ENCODE measurements around the gene ABCG1.
"Not testable (repeated sequence)": the region's sequence is repeated elsewhere in the genome, so short reads cannot be mapped to it uniquely, and the experiment has no call there.

The ABCG1 gene

DNA sequence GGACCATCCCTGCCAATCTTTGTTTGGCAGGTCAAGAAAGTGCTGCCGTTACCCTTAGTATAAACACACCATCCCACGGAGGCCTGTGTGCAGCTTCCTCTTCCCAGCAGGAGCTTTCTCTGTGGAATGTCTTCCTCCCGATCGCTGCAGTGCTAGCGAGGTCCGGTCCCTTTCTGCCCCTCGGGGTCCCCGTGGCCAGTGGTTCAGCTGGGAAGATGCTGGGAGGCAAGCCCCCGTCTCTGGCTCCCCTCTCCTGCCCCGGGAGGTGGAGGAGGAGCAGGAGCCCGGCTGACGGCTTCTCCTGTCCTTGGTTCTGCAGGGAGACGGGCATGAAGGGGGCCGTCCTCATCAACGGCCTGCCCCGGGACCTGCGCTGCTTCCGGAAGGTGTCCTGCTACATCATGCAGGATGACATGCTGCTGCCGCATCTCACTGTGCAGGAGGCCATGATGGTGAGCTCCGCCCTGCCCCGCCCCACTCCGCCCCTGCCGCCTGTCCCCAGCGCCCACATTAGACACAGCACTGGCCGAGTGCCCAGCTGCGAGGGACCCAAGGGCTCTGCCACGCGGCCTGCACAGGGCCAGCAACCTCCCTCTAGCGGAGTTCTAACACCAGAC is 54.2 kb downstream of the ABCG1 start:
- DNase-seq: no peak

DNA sequence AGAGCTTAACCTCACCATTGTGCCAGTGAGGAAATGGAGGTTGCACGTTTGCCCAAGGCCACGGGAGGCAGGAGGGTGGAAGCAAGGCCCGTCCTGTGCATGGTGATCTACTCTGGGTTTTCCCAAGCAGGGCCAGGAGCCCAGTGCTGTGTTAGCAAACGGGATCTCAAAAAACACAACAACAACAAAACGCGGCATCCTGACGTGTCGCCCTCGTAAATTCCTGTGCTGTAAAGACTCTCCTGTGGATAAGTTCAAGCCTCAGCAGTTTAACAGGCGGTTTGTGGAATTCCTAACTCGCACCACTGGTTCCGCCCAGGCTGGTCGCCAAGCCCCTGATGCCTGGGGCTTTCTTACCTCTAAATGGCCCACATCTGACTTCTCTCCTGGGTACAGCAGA is 57.1 kb downstream of the ABCG1 start:
- DNase-seq: no peak

DNA sequence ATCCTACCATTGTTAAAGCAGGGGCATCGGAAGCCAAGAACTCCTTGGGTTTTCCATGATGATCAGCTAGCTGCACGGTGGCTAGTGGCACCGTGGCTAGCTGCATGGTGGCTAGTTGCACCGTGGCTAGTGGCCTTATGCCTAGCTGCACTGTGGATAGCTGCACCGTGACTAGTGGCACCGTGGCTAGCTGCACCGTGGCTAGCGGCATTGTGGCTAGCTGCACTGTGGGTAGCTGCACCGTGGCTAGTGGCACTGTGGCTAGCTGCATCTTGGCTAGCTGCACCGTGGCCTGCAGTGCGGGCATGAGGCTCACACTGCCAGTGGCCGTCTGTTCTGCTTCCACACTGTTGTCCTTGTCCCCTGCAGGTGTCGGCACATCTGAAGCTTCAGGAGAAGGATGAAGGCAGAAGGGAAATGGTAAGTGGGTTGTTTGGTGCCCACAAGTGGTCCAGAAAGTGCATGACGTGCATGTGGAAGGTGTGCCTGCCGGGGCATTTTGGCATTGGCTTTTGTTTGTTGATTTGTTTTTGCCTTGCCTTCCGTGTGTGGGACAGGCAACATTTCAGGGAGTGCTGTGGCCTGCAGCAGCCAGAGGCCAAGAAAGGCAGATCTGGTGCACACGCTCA is 57.7 kb downstream of the ABCG1 start:
- DNase-seq: no peak

DNA sequence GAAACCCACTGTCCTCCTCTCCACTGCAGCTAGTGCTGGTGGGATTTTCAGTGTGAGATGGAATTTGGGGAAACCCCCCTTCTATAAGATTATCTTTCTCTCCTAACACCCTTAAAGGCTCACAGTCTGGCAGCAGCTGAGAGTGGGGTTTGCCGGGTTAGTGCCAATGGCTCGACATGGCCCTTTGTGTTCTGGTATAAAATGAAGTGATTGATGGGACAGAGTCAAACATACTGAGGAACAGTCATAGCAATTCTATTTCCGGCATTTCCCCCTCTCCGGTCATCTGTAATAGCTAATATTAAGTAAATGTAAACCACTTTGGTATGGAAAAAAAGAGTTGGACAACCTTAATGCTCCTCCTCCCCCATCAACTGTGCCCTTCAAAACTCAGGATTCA is 58.7 kb downstream of the ABCG1 start:
- DNase-seq: no peak

DNA sequence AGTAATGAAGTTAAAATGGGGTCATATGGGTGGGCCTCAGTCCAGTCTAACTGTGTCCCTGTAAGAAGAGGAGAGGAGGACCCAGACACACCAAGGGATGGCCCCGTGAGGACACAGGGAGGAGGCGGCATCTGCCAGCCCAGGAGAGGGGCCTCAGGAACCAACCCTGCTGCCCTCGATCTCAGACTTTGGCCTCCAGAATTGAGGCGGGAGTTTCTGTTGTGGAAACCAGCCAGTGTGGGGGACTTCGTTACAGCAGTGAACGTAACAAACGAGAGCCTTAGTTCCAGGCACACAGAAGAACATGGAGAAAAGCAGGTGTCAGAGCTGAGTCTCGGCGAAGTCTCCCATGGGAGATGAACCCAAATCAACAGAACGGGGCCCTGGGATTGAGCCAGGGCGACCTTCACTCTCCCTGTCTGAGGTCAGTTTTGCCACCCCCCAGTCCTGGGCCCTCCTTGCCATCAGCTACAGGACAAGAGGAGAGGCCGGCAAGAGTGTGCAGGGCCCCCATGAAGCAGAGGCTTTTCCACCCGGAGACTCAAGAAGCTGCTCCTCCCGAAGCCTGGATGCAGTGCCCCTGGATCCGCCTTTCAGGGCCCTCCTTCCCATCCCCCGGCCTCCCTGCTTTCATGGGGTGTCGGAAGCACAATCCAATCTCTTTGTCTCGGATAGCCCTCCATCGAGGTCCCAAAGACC is 59.7 kb downstream of the ABCG1 start:
- no peak for DNase-seq

DNA sequence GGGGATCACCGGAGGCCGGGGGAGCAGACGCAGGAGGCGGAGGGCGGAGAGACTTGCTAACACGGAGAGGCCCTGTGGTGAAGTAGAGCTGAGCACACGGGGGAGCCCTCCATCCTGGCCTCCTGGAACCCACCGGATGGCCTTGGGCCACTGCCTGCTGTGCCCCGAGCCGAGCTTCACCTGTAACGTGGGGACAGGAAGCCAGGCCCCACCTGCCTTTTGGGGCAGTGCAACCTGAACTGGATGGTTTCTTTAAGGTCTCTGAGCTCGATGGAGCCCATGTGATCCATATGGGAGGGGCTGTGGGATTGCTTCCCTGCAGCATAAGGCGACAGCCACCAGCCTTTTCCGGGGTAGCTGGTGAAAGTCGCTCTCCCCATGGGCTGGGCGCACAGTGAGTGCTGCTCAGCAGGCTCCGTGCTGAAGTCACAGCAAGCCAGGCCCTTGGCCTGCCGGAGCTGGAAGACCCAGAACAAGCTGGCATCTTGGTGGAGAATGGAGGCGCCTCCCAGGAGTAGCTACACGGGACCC is 60.5 kb downstream of the ABCG1 start:
- no peak for DNase-seq

DNA sequence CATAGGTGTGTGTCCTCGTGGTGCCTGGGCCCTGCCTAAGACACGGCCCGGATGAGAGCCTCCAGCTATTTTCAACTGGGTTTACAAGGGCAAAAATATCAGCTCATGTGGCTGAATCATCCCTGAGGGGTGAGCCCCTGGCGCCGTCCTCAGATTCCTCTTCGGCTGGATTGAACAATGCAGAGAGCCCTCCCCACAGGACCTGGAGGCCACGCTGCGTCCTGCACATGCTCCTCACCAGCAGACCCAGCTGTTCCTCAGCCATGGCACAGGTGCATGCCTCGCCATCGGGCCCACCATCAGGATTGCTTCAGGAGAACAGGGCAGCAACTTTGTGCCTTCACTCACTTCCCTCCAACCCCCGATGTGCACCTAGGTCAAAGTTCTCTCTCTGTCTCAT is 60.9 kb downstream of the ABCG1 start:
- DNase-seq: no peak

DNA sequence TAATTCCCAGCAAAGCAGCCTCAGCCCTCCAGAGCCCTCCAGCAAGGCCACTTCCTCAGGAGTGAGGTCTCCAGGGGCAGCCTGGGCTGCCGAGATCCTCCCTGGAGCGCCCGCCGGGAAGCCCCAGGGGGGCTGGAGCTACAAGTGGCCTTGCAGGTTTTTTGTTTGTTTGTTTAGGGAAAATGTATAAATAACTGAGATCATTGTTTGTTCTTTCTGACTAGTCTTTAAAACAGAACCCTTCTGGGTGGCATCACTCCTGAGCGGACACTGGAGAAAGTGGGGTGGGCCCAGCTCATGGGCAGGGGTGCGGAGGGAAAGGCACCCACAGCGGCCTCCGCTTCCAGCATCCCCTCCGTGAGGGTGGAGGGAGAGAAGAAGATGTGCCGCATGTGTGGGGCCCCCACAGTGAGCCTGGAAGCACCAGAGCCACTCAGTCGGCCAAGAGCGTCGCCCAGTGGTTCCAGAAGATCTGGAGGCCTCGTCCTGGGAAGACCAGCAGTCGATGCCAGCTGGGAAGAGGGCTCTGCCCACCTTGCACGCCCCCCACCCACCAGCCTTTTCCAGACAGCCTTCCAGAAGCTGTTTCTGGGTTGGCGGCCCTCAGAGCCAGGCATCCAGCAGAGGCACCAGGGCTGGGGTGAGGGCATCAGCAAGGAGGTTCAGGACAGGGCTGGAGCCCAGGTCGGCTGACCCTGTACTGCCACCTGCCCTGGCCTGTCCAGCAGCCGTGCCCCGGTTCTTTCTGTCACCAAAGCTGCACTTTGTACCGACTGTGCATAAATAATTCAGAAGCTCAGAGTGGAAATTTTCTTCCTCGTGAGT is 61.6 kb downstream of the ABCG1 start:
- no peak for DNase-seq

DNA sequence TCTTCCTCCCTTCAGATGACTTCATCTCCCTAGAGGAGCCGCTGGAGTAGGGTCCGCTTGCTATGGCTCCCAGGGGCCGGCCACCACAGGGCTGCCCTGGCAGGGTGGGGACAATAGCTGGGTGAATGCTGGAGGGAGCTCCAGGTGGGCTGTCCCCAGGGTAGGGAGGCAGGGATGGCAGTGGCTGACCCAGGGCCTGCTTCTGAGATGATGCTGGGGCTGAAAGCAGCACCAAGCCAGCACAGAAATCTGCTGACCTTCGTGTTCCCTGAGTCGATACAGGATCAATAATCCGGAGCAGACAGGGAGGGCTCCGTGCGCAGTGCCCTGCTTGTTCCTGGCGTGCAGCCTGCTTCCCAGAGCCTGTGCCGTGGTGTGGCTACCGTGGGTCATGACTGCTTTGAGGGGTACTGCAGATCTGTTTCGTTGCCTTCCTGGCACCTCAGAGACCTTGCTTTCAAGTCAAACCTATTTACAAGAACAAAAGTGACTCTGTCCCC is 62.3 kb downstream of the ABCG1 start:
- DNase-seq: no peak

DNA sequence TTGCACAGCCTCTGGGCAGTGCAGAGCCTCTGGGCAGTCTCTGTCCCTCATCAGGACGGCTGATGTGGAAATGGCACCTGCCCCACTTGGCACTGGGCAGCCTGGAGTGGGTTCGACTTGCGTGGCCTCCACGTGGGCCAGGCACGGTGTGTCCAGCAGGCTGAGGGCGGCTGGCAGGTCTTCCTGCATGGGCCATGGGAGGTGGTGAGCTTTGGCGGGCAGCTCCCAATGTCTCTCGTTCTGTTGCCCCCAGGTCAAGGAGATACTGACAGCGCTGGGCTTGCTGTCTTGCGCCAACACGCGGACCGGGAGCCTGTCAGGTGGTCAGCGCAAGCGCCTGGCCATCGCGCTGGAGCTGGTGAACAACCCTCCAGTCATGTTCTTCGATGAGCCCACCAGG is 63.1 kb downstream of the ABCG1 start:
- no peak for DNase-seq

DNA sequence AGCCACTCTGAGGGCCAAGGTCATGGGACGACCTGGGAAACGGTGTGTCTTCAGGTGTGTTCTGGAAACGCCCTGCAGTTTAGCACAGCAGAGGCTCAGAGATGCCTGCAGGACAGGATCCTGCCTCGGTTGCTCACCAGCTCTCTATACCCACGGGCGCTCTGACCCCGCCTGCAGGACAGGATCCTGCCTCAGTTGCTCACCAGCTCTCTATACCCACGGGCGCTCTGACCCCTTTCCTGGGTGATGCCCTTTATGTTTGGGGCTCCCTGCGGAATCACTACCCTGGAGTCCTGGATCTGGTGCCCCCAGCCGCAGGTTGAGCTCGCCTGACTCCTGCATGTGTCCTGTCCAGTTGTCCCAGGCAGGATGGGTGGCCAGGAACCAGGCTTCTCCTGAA is 63.8 kb downstream of the ABCG1 start:
- no peak for DNase-seq

DNA sequence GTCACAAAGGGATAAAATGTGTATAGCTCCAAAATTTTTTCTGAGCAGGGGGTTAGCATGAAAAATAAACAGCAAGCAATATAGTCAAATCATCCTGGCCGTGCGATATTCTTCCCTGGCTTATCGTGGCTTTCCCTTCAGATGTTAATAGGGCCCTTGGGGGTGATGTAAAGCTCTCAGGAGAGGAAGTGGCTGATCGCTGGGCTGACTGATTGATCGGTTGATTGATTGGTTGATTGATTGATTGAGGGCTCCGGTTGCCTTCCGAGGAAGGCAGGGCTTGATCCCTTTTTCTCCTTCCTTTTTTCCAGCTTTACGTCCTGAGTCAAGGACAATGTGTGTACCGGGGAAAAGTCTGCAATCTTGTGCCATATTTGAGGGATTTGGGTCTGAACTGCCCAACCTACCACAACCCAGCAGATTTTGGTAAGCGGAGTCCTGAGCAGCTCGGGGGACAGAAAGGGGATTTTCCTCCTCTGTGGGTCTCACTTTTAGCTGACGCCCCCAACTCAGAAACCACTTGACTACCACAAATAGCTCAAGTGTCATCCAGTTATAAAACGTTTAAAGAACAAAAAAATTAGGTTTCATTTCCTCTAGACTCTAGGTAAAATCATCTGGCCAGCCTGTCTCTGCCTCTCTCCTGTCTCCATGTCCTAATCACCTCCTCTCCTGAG is 66.8 kb downstream of the ABCG1 start:
- DNase-seq: no peak

DNA sequence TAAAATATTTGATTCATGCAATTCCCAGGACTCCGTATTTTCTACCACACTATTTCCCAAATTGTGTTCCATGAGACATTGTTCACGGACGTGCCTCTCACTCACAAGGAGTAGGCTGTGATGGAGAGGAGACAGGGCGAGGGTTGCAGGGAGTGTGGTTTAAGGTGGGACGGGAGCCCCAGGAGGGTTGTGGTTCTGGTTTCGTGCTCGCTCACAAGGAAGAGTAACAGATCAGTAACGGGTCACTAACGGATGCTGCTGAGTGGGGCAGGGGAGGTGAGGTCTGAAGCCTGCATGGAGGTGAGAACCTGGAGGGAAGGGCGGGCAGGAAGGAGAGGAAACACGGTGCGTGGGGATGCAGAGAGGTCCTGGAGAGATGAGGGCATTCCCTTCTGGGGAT is 67.5 kb downstream of the ABCG1 start:
- no peak for DNase-seq

DNA sequence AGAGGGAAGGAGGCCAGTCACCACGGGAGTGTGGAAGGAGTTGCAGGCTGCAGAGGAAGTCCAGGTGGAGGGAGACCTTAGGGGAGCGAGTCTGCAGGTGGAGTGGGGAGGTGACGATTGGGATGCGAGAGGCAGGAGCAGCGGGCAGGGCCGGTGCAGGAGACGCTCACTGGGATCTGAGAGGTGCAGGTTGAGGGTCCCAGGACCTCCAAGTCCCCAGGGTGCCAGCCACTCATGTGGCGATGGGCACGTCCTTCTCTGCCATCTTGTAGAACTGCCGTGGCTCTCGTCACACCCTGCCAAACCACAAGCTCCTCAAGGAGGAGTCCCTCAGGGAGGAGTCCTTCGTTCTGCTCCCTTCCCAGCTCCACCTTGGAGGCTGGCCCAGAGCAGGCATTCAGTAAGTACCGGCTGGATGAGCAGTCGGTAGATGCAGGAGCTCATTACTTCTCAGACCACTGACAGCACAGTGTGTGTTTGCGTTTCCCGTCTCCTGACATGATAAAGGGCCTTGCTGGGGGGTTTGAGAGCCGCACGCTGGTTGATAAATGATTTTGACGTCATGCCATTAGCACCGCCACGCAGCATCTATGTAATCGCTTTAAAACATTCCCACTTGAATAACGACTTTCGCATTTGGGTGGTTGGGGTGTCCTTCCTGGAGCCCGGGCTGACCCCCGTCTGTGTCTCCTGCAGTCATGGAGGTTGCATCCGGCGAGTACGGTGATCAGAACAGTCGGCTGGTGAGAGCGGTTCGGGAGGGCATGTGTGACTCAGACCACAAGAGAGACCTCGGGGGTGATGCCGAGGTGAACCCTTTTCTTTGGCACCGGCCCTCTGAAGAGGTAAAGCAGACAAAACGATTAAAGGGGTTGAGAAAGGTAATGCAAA is 68.5 kb downstream of the ABCG1 start:
- DNase-seq: no peak

DNA sequence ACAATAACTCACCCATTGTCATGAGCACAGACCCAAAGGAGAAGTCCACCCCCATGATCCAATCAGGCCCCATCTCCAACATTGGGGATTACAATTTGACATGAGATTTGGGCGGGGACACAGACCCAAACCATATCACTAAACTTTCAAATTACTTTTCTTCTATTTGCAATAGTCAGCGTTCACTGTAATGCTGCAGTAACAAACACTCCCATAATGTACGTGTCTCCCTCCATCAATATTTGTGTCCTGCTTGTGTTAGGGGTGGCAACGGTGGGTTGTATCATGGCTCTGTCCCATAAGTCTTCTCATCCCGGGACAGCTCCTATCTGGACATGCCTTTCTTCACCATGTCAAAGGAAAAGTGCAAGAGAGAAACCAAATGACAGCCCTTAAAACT is 70.0 kb downstream of the ABCG1 start:
- no peak for DNase-seq

DNA sequence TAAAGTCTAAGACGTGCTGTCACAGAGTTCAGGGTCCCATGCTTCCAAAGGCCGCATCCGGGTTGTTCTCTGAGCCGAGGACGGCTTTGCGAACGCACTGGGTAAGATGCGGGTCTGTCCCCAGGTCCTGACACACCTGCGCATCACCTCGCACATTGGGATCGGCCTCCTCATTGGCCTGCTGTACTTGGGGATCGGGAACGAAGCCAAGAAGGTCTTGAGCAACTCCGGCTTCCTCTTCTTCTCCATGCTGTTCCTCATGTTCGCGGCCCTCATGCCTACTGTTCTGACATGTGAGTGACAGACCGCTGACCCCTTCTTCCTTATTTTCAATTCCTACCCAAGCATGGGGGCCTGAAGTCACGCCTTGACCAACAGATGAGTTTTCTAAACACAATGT is 71.0 kb downstream of the ABCG1 start:
- DNase-seq: no peak

DNA sequence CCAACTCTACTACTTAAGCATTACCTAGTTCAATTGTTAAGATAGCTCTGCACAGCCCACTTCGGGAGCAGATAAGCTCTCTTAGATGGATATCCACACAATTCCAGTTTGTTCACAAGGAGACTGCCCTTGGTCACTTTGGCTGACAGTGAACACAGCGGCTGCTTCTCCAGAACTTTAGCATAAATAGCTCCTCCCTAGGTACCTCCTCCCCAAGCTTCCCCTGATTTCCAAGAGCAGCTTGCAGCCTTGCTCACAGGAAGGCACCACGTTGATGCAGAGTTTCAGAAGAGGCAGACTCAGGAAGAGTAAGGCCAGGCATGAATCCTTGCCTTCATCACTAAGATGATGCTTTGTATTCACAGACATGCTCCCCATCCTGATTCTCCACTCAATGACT is 71.6 kb downstream of the ABCG1 start:
- DNase-seq: no peak

DNA sequence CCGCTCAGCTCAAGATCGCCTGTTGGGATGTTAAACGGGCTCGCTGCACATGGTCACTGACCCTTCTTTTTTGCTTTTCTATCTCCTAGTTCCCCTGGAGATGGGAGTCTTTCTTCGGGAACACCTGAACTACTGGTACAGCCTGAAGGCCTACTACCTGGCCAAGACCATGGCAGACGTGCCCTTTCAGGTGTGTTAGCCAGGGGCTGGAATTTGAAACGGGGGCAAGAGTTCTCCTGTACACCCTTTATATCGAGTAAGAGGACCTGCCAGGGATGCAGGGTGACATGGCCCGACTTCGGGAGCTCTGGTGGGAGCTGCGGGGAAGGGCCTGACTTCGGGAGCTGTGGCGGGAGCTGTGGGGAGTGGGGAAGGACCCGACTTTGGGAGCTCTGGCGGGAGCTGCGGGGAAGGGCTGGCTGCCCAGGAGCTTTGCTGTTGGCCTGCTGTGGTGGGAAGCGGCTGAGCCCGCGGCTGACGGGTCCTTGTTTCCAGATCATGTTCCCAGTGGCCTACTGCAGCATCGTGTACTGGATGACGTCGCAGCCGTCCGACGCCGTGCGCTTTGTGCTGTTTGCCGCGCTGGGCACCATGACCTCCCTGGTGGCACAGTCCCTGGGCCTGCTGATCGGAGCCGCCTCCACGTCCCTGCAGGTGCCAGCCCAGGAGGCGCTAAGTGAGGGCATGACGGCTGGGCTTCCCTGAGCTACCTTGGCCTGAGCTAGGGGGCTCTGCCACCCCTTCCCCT is 72.2 kb downstream of the ABCG1 start:
- no peak for DNase-seq

DNA sequence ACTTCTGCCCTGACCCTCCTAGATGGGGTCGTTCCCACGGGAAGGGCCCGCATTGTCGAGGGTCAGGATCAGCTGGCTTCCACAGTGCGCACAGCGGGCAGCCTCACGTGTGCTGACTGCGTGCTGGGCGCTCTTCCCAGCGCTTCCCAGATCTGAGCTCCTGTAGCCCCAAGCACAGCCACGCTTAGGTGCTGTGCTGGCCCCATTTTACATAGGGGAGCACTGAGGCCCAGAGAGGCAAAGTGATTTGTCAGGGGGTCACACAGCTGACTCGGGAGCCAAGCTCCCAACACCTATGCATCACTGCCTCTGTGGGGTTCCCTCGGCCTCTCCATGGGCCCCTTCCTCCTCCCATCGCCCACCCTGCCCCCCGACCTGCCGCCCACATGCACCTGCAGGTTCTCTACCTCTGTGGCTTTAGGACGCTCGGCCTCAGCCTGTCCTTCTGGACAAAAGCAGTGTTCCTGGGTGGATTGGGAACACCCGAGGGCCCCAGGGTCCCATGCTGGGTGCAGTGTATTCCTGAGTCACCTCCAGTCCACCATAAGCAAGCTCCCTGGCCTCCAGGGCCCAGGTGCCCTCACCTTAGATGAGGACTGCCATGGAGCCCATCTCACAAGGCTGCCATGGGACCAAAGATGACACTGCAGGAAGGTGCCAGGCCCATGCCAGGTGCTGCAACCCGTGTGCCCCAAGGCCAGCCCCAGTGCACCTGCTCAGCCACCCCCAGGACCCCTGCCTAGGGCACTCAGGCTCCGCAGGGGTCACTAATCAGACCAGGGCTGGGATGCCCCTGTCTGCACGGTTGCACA is 73.0 kb downstream of the ABCG1 start:
- no peak for DNase-seq

DNA sequence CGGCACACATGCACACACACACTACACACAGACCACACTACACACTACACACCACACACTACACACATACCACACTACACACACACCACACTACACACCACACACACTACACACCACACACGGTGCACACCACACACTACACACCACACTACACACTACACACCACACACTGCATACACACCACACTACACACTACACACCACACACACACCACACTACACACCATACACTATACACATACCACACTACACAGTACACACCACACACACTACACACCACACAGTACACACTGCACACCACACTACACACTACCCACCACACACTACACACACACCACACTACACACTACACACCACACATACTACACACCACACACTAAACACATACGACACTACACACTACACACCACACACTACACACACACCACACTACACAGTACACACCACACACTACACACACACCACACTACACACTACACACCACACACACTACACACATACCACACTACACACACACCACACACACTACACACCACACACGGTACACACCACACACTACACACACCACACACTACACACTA is 73.7 kb downstream of the ABCG1 start:
- DNase-seq: not testable (repeated sequence)
